ENCODE results near the gene FGD5.

The FGD5 gene

DNA sequence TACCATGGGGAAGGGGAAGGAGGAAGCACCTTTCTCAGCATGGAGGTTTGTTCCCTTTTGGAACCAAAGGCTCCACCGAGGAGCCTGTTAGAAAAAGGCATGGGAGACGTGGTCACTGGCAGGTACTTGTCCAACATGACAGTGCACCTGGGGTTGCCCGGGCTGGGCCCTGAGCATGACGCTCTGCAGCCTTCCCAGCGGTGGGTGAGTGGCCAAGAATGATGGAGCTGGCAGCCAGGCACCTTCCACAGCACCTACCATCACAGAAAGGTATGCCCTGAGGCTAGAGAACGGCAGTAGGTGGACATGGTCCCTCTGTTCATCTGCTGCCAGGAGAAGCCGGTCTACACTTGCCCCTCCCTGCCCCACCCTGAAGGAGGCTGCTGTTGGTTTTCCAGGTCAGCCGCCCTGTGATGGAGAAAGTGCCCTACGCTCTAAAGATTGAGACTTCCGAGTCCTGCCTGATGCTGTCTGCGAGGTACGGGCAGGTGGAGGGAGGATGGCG, 99.6 kb downstream of the FGD5 start:
- no peak for TF ChIP-seq EZH2phosphoT487 (IDR thresholded peaks at IDR 0.05; ENCODE audit: borderline replicate concordance, low read length)
- TF ChIP-seq, protein P1, sequence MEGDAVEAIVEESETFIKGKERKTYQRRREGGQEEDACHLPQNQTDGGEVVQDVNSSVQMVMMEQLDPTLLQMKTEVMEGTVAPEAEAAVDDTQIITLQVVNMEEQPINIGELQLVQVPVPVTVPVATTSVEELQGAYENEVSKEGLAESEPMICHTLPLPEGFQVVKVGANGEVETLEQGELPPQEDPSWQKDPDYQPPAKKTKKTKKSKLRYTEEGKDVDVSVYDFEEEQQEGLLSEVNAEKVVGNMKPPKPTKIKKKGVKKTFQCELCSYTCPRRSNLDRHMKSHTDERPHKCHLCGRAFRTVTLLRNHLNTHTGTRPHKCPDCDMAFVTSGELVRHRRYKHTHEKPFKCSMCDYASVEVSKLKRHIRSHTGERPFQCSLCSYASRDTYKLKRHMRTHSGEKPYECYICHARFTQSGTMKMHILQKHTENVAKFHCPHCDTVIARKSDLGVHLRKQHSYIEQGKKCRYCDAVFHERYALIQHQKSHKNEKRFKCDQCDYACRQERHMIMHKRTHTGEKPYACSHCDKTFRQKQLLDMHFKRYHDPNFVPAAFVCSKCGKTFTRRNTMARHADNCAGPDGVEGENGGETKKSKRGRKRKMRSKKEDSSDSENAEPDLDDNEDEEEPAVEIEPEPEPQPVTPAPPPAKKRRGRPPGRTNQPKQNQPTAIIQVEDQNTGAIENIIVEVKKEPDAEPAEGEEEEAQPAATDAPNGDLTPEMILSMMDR (IDR thresholded peaks at IDR 0.05; ENCODE audit: low read depth, low read length, poor library complexity, severe bottlenecking), result no peak
- no peak overlapping the region for H3K4me3 ChIP-seq (ENCODE audit: low read length)
- no peaks in the 10 kb centered on the region for H3K4me1 ChIP-seq (ENCODE audit: control insufficient read depth, low read length)
- H3K9me2 ChIP-seq (replicated peaks; ENCODE audit: control insufficient read depth, low read length), result no peaks in the 10 kb centered on the region
- no peaks in the 10 kb centered on the region for H3K9me3 ChIP-seq (ENCODE audit: control insufficient read depth, insufficient read depth, low read length)
- no peaks in the 10 kb centered on the region for H4K20me1 ChIP-seq (ENCODE audit: control insufficient read depth, insufficient read depth, low read depth, low read length)
- no peaks in the 10 kb centered on the region for H3F3A ChIP-seq (ENCODE audit: control insufficient read depth, insufficient read depth)
- no peaks in the 10 kb centered on the region for H3K36me3 ChIP-seq (ENCODE audit: control insufficient read depth, low read length)
- H3K27me3 ChIP-seq (ENCODE audit: control insufficient read depth, low read length), result peaks cover 7% of the 10 kb centered on the region; the same call in 1 of the 2 replicates
- no peak overlapping the region for H3K27ac ChIP-seq (ENCODE audit: low read depth, low read length)
- no peaks in the 10 kb centered on the region for H3K79me2 ChIP-seq (ENCODE audit: control insufficient read depth, low read length)
- no peak overlapping the region for H3K4me2 ChIP-seq (ENCODE audit: low read length)

GRCh38 chr3:14920536-14920935, 101.8 kb downstream of the FGD5 start:
- no peaks in the 10 kb centered on the region for H3K79me2 ChIP-seq (ENCODE audit: control insufficient read depth, low read length)
- H3F3A ChIP-seq (ENCODE audit: control insufficient read depth, insufficient read depth), result no peaks in the 10 kb centered on the region
- H4K20me1 ChIP-seq (ENCODE audit: control insufficient read depth, insufficient read depth, low read depth, low read length), result no peaks in the 10 kb centered on the region
- no peak overlapping the region for H3K27ac ChIP-seq (ENCODE audit: low read depth, low read length)
- no peak overlapping the region for H3K4me2 ChIP-seq (ENCODE audit: low read length)
- no peaks in the 10 kb centered on the region for H3K4me1 ChIP-seq (ENCODE audit: control insufficient read depth, low read length)
- H3K36me3 ChIP-seq (ENCODE audit: control insufficient read depth, low read length), result no peaks in the 10 kb centered on the region
- TF ChIP-seq EZH2phosphoT487 (IDR thresholded peaks at IDR 0.05; ENCODE audit: borderline replicate concordance, low read length), result no peak
- TF ChIP-seq, protein P1 (IDR thresholded peaks at IDR 0.05; ENCODE audit: low read depth, low read length, poor library complexity, severe bottlenecking), result no peak
- H3K27me3 ChIP-seq (ENCODE audit: control insufficient read depth, low read length), result peaks cover 7% of the 10 kb centered on the region; the same call in 1 of the 2 replicates
- no peaks in the 10 kb centered on the region for H3K9me2 ChIP-seq (replicated peaks; ENCODE audit: control insufficient read depth, low read length)
- H3K9me3 ChIP-seq (ENCODE audit: control insufficient read depth, insufficient read depth, low read length), result no peaks in the 10 kb centered on the region
- H3K4me3 ChIP-seq (ENCODE audit: low read length), result no peak overlapping the region

GRCh38 chr3:14921034-14921616, 102.4 kb downstream of the FGD5 start:
- H3K9me3 ChIP-seq (ENCODE audit: control insufficient read depth, insufficient read depth, low read length), result no peaks in the 10 kb centered on the region
- H3K4me3 ChIP-seq (ENCODE audit: low read length), result no peak overlapping the region
- H3K9me2 ChIP-seq (replicated peaks; ENCODE audit: control insufficient read depth, low read length), result no peaks in the 10 kb centered on the region
- H3K27ac ChIP-seq (ENCODE audit: low read depth, low read length), result no peak overlapping the region
- H3K79me2 ChIP-seq (ENCODE audit: control insufficient read depth, low read length), result no peaks in the 10 kb centered on the region
- no peaks in the 10 kb centered on the region for H3K36me3 ChIP-seq (ENCODE audit: control insufficient read depth, low read length)
- H3K27me3 ChIP-seq (ENCODE audit: control insufficient read depth, low read length), result peaks cover 5% of the 10 kb centered on the region; the same call in 1 of the 2 replicates
- no peak for TF ChIP-seq EZH2phosphoT487 (IDR thresholded peaks at IDR 0.05; ENCODE audit: borderline replicate concordance, low read length)
- TF ChIP-seq, protein P1 (IDR thresholded peaks at IDR 0.05; ENCODE audit: low read depth, low read length, poor library complexity, severe bottlenecking), result peak; percentile 93
- H3K4me1 ChIP-seq (ENCODE audit: control insufficient read depth, low read length), result no peaks in the 10 kb centered on the region
- no peaks in the 10 kb centered on the region for H3F3A ChIP-seq (ENCODE audit: control insufficient read depth, insufficient read depth)
- H4K20me1 ChIP-seq (ENCODE audit: control insufficient read depth, insufficient read depth, low read depth, low read length), result no peaks in the 10 kb centered on the region
- no peak overlapping the region for H3K4me2 ChIP-seq (ENCODE audit: low read length)
